ENCODE data around the gene SLAMF9.

SLAMF9 gene

DNA sequence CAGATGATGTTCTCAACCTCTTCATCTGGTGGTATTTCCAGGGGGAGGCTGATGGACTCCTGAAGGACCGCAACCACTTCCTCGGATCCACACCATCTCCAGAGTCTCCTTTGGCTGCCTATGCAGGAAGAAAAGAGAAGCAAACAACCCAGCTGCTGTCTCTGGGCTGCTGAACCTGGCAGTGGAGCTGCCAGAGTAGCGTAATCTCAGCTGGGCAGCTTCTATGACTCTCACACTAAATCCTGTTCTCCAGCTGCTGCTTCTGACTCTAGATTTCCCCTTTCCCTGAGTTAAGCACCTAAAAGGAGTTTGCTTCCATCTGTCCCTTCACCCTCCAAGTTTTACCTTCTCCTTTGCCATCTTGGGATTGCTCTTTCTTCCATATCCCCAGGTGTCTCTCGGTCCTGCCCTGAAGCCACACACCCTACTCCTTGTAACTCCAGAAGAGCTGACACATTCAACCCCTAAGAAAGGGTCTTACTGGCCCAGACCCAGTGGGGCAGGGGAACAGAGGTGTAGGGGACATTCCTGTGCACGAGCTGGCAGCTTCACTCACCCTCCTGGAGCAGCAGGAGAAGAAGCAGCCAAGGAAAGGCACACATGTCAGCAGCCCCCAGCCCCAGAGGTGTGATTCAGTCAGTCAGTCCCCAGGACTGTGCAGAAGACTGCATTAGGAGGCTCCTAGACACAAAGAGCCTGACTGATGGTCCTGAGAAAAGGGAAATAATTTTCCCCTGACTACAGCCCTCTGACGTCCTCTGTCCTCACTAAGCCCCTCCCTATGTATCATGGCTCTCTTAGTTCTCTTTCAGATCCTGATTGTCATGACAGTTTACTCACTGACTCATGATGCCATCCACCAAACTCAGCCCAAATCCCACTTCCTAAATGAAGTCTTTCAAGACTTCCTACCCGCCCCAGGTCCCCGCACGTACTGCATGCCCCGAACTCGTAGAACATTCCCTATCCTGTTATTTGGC, at the start of gene SLAMF9:
Gene SLAMF9, minus strand, starts transcription at position 702 of the 980 bp plus-strand sequence. Its CDS starts 100 bp downstream, at position 602.
- no peak within 1 kb of the TSS for H3K4me3 ChIP-seq (ENCODE audit: low read length)
- no peak for TF ChIP-seq ZNF274 (IDR thresholded peaks at IDR 0.05; ENCODE audit: low read depth, low read length)

DNA sequence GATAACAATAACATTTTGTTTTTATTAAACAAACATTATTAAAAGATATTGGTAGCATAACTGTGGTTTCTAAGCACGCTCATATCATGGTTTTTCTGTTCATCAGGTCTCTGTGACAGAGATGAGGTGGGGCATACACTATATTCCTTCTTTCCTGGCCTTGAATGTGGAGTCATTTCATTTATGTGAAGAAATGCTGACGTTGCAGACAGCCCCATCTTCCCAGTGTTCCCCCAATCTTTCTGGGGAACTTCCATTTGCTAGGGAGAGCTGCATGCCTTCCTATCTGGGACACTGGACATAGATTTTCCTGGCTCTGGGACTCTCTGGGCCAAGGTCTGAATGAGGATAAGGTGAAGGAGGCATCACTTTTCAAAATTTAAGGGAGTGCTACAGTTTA, 47.4 kb upstream of the SLAMF9 start:
- no peak overlapping the region for H3K4me3 ChIP-seq (ENCODE audit: low read length)
- no peak for TF ChIP-seq ZNF274 (IDR thresholded peaks at IDR 0.05; ENCODE audit: low read depth, low read length)

- no peak for TF ChIP-seq ZNF274 (IDR thresholded peaks at IDR 0.05; ENCODE audit: low read depth, low read length)
- no peak overlapping the region for H3K4me3 ChIP-seq (ENCODE audit: low read length)
Measured at GRCh38 chr1:159999204-159999603, 45.2 kb upstream of the SLAMF9 start.

GRCh38 chr1:159996653-159997052, 42.6 kb upstream of the SLAMF9 start:
- no peak for TF ChIP-seq ZNF274 (IDR thresholded peaks at IDR 0.05; ENCODE audit: low read depth, low read length)
- H3K4me3 ChIP-seq (ENCODE audit: low read length) = no peak overlapping the region

- no peak overlapping the region for H3K4me3 ChIP-seq (ENCODE audit: low read length)
- TF ChIP-seq ZNF274 (IDR thresholded peaks at IDR 0.05; ENCODE audit: low read depth, low read length) = no peak
Measured at GRCh38 chr1:159994896-159995295, 40.9 kb upstream of the SLAMF9 start.

DNA sequence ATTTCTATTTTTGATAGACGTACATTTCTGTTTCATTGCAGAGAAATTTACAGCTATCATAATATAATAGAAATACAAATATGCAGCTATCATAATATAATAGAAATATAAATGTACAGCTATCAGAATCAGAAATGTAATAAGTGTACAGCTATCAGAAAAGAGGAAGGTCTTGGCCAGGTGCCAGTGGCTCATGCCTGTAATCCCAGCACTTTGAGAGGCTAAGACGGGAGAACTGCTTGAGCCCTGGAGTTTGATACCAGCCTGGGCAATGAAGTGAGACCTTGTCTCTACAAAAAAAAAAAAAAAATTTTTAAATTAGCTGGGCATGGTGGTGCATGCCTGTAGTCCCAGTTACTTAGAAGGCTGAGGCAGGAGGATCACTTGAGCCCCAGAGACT, 39.9 kb upstream of the SLAMF9 start:
- no peak for TF ChIP-seq ZNF274 (IDR thresholded peaks at IDR 0.05; ENCODE audit: low read depth, low read length)
- H3K4me3 ChIP-seq (ENCODE audit: low read length) = no peak overlapping the region

- no peak for TF ChIP-seq ZNF274 (IDR thresholded peaks at IDR 0.05; ENCODE audit: low read depth, low read length)
Measured at GRCh38 chr1:159992161-159992560, 38.1 kb upstream of the SLAMF9 start.

DNA sequence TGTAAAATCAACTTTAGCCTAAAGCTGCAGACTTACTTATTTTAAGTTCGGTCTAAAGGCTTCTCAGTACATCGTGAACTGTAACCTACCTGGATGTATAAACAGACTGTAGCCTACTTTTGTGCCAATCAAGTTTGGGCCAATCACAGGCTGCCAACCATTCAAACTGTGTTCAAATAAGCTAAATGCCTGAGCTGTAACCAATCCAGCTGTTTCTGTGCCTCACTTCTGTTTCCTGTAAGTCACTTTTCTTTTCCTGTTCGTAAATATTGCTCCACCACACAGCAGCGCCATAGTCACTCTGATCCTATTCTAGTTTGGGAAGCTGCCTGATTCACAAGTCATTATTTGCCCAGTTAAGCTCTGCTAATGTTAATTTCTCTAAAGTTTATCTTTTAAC, 37.5 kb upstream of the SLAMF9 start:
- TF ChIP-seq ZNF274 (IDR thresholded peaks at IDR 0.05; ENCODE audit: low read depth, low read length) = no peak
- no peak overlapping the region for H3K4me3 ChIP-seq (ENCODE audit: low read length)

More at GRCh38 chr1:159992161-159992560, 38.1 kb upstream of the SLAMF9 start:
- H3K4me3 ChIP-seq (ENCODE audit: low read length) = no peak overlapping the region

GRCh38 chr1:159990005-159990404, 36.0 kb upstream of the SLAMF9 start:
- no peak overlapping the region for H3K4me3 ChIP-seq (ENCODE audit: low read length)
- no peak for TF ChIP-seq ZNF274 (IDR thresholded peaks at IDR 0.05; ENCODE audit: low read depth, low read length)

GRCh38 chr1:159989581-159989980, 35.5 kb upstream of the SLAMF9 start:
- H3K4me3 ChIP-seq (ENCODE audit: low read length) = no peak overlapping the region
- no peak for TF ChIP-seq ZNF274 (IDR thresholded peaks at IDR 0.05; ENCODE audit: low read depth, low read length)

DNA sequence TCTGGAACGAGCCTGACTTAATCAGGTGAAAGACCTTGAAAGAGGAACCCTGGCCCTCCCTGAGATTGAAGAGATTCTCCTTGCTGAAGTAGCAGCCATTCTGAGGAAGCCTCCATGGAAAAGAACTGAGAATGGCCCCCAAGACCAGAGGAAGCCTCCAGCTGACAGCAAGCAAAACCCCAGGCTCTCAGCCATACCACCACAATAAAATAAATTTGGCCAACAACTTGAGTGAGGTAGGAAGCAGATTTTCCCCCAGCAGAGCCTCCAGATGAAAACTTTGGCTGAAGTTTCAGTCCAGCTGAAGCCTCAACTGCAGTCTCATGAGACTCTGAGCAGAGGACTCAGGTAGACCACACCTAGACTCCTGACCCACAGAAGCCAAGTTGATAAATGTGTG, 34.0 kb upstream of the SLAMF9 start:
- no peak for TF ChIP-seq ZNF274 (IDR thresholded peaks at IDR 0.05; ENCODE audit: low read depth, low read length)

GRCh38 chr1:159987186-159987585, 33.1 kb upstream of the SLAMF9 start:
- TF ChIP-seq ZNF274 (IDR thresholded peaks at IDR 0.05; ENCODE audit: low read depth, low read length) = no peak
- no peak overlapping the region for H3K4me3 ChIP-seq (ENCODE audit: low read length)

More for the DNA sequence above, 34.0 kb upstream of the SLAMF9 start:
- H3K4me3 ChIP-seq (ENCODE audit: low read length) = no peak overlapping the region

GRCh38 chr1:159986531-159986930, 32.5 kb upstream of the SLAMF9 start:
- no peak overlapping the region for H3K4me3 ChIP-seq (ENCODE audit: low read length)
- TF ChIP-seq ZNF274 (IDR thresholded peaks at IDR 0.05; ENCODE audit: low read depth, low read length) = no peak

- no peak overlapping the region for H3K4me3 ChIP-seq (ENCODE audit: low read length)
- TF ChIP-seq ZNF274 (IDR thresholded peaks at IDR 0.05; ENCODE audit: low read depth, low read length) = no peak
Measured at GRCh38 chr1:159986093-159986492, 32.1 kb upstream of the SLAMF9 start.

GRCh38 chr1:159985473-159985872, 31.4 kb upstream of the SLAMF9 start:
- no peak overlapping the region for H3K4me3 ChIP-seq (ENCODE audit: low read length)
- no peak for TF ChIP-seq ZNF274 (IDR thresholded peaks at IDR 0.05; ENCODE audit: low read depth, low read length)

All from GM08714 (cell line).